Panc1 (cell line): ENCODE data around the gene TBCK. TPM values are rescaled to one million over a fixed set of nuclear protein-coding genes. Genes with fewer than 3 reads are reported as not detected.

ENCODE experiments used
- ATAC-seq: fragments of 200-7000 bp; cut with Tn5 transposase; 2 replicates; pipeline ENCODE4 v1.9.1; 2020; ENCODE audit warnings: mild to moderate bottlenecking, moderate library complexity
- BruUV-seq: library from RNA; stranded (reverse); fragments of 400-500 nt; replicated peaks from 2 replicates; lab custom pipeline; 2021; lab: Mats Ljungman, UMichigan
- CTCF ChIA-PET: fragments of 300-600 bp; sonication (Branson Sonifier 250); formaldehyde crosslinking; loops from one replicate; lab custom pipeline; 2022; ENCODE audit warnings: antibody characterized with exemption; lab: Charles Lee
- POLR2A ChIA-PET: fragments of 300-600 bp; sonication (Branson Sonifier 250); formaldehyde crosslinking; loops from one replicate; lab custom pipeline; 2022; ENCODE audit warnings: antibody characterized with exemption; lab: Charles Lee
- DNase-seq: peaks from one replicate; pipeline ENCODE4 v3.0.0-alpha.2; 2010; ENCODE audit warnings: low read depth, low spot score
- H3K27ac ChIP-seq: 2 replicates; pipeline ENCODE4 v1.5.1; 2011; ENCODE audit warnings: mild to moderate bottlenecking, low read length, inconsistent platforms
- H3K27me3 ChIP-seq: fragments of 200-500 bp; sonication (Bioruptor generic); 2 replicates; pipeline ENCODE4 v1.6.0; 2014; ENCODE audit warnings: low read length, inconsistent platforms; ENCODE audit not compliant: control insufficient read depth, insufficient read depth
- H3K36me3 ChIP-seq: fragments of 200-500 bp; sonication (Bioruptor generic); 2 replicates; pipeline ENCODE4 v1.5.1; 2014; ENCODE audit warnings: inconsistent platforms, mild to moderate bottlenecking, low read length, moderate library complexity; ENCODE audit not compliant: control insufficient read depth, insufficient read depth
- H3K4me1 ChIP-seq: 2 replicates; pipeline ENCODE4 v1.5.1; 2011; ENCODE audit warnings: inconsistent platforms, mild to moderate bottlenecking, low read length, moderate library complexity; ENCODE audit not compliant: control insufficient read depth, insufficient read depth
- H3K4me3 ChIP-seq, 2 experiments: 2 replicates each; pipeline ENCODE4 v1.5.1; 2011 to 2012; ENCODE audit warnings: low read depth in 2 of 2, low read length in 2 of 2, mild to moderate bottlenecking in 2 of 2, inconsistent platforms in 1 of 2, moderate library complexity in 1 of 2
- H3K9me3 ChIP-seq: fragments of 200-500 bp; sonication (Bioruptor generic); 2 replicates; pipeline ENCODE4 v1.5.1; 2014; ENCODE audit warnings: low read depth, mild to moderate bottlenecking, inconsistent platforms, low read length, moderate library complexity; ENCODE audit not compliant: control insufficient read depth, insufficient read depth
- POLR2AphosphoS5 ChIP-seq: IDR thresholded peaks from 2 replicates; pipeline ENCODE4 v1.6.1; 2012; ENCODE audit warnings: mild to moderate bottlenecking, low read depth, low read length, moderate library complexity
- SIN3A ChIP-seq: IDR thresholded peaks from 2 replicates; pipeline ENCODE4 v1.6.1; 2012; ENCODE audit warnings: low read depth, mild to moderate bottlenecking, low read length, moderate library complexity, borderline replicate concordance; ENCODE audit not compliant: insufficient read depth
- TCF7L2 ChIP-seq: IDR thresholded peaks from 2 replicates; pipeline ENCODE4 v1.6.1; 2011; ENCODE audit warnings: mild to moderate bottlenecking, low read depth, low read length, inconsistent platforms
- in situ Hi-C: cut with HindIII; loops from 2 replicates; pipeline ENCODE4 v1.10.0; 2016; ENCODE audit warnings: low sequenced_read_pairs, low pct_unique_long_range_greater_than_20kb
- intact Hi-C: fragments of 100-400 bp; cut with micrococcal nuclease; formaldehyde crosslinking; loops from one replicate; pipeline ENCODE4 v1.10.0; 2022; ENCODE audit not compliant: unreplicated experiment
- total RNA-seq: library from RNA; stranded (reverse); gene quantifications from one replicate; pipeline ENCODE4 v1.2.1, GENCODE V29; 2021; ENCODE audit not compliant: unreplicated experiment
- TF ChIP-seq, protein P1 (sequence below), 2 experiments: IDR thresholded peaks; 2 replicates each; pipeline ENCODE4 v1.6.1; 2011 to 2012; ENCODE audit warnings: low read depth in 2 of 2, control low read depth in 1 of 2, low read length in 1 of 2, mild to moderate bottlenecking in 1 of 2, moderate library complexity in 1 of 2; ENCODE audit not compliant: insufficient read depth in 1 of 2
- TF ChIP-seq, protein P2 (sequence below): fragments of 450-650 bp; IDR thresholded peaks from 2 replicates; pipeline ENCODE4 v1.5.1; 2017; ENCODE audit warnings: mild to moderate bottlenecking

The TBCK gene
- total RNA-seq, 1 experiment from 2014 or later = 15.1 TPM

DNA sequence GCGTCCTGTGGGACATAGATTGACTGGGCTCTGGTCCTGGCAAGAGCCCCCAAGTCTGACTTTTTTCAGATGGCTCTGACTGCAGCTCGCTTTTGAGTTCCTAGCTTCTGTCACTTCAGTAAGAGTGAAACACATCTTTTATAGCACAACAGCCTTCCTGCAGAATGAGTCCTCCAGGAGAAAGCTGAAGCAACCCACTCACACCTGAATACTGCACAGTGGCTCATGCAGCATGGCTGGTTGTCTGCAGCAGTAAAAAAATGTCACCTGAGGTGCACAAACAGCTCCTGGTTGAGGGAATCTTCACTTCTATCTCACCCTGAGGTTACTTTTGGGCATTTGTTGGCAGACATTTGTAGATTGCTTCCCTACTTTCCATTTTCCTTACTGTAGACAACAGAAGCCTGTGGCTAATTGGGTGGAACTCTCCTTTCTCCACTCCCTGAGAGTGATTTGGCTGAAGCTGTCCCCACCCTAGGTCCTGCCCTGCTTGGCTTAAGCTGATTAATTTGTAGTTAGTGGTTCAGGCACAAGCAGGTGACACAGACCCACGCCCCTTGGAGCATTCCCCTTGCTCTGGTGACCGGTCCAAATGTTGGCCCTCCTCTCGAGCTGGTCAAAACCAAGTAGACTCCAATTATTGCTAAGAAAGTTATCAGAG is 321.0 kb downstream of the TBCK start:
- intact Hi-C loops = no loop called here
- DNase-seq (no peak), ATAC-seq (no peak)
- in situ Hi-C loops = no loop called here
- TF ChIP-seq TCF7L2 = no peak
- TF ChIP-seq, protein P1, sequence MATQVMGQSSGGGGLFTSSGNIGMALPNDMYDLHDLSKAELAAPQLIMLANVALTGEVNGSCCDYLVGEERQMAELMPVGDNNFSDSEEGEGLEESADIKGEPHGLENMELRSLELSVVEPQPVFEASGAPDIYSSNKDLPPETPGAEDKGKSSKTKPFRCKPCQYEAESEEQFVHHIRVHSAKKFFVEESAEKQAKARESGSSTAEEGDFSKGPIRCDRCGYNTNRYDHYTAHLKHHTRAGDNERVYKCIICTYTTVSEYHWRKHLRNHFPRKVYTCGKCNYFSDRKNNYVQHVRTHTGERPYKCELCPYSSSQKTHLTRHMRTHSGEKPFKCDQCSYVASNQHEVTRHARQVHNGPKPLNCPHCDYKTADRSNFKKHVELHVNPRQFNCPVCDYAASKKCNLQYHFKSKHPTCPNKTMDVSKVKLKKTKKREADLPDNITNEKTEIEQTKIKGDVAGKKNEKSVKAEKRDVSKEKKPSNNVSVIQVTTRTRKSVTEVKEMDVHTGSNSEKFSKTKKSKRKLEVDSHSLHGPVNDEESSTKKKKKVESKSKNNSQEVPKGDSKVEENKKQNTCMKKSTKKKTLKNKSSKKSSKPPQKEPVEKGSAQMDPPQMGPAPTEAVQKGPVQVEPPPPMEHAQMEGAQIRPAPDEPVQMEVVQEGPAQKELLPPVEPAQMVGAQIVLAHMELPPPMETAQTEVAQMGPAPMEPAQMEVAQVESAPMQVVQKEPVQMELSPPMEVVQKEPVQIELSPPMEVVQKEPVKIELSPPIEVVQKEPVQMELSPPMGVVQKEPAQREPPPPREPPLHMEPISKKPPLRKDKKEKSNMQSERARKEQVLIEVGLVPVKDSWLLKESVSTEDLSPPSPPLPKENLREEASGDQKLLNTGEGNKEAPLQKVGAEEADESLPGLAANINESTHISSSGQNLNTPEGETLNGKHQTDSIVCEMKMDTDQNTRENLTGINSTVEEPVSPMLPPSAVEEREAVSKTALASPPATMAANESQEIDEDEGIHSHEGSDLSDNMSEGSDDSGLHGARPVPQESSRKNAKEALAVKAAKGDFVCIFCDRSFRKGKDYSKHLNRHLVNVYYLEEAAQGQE (IDR thresholded peaks at IDR 0.05; ENCODE audit: insufficient read depth in 1 of 2, low read depth in 2 of 2, low read length in 1 of 2) = no peak
- TF ChIP-seq SIN3A = no peak
- TF ChIP-seq, protein P2, sequence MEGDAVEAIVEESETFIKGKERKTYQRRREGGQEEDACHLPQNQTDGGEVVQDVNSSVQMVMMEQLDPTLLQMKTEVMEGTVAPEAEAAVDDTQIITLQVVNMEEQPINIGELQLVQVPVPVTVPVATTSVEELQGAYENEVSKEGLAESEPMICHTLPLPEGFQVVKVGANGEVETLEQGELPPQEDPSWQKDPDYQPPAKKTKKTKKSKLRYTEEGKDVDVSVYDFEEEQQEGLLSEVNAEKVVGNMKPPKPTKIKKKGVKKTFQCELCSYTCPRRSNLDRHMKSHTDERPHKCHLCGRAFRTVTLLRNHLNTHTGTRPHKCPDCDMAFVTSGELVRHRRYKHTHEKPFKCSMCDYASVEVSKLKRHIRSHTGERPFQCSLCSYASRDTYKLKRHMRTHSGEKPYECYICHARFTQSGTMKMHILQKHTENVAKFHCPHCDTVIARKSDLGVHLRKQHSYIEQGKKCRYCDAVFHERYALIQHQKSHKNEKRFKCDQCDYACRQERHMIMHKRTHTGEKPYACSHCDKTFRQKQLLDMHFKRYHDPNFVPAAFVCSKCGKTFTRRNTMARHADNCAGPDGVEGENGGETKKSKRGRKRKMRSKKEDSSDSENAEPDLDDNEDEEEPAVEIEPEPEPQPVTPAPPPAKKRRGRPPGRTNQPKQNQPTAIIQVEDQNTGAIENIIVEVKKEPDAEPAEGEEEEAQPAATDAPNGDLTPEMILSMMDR = no peak
- no peak for TF ChIP-seq POLR2AphosphoS5
- Histone ChIP-seq H3K27ac (no peak overlapping the region), H3K4me1 (no peaks in the 10 kb centered on the region), H3K36me3 (no peaks in the 10 kb centered on the region), H3K9me3 (no peaks in the 10 kb centered on the region), H3K27me3 (no peaks in the 10 kb centered on the region; the same call in 1 of the 2 replicates), H3K4me3 (no peak overlapping the region)
- ChIA-PET CTCF (no interaction called here), POLR2A (no interaction called here)
- no TSS peak for BruUV-seq

DNA sequence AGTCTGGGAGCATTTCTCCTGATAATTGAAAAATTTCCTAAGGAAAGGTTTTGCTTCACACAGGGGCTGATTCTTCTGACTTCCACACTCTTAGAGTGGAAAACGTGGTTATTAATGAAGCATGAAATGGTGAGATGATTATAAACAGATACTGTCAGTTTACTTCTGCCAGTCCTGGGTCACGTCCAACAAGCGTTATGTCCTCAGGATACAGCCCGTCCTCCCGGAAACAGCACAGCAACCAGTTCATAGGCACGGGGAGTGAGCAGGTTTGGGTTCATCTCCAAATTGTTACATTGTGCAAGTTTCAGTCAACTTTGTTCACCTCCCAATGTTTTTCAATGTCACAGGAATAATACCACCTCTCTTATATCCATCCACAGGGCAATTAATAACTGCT is 321.9 kb downstream of the TBCK start:
- BruUV-seq = no TSS peak
- TF ChIP-seq SIN3A = no peak
- no peak for TF ChIP-seq TCF7L2
- TF ChIP-seq, protein P1 (IDR thresholded peaks at IDR 0.05; ENCODE audit: insufficient read depth in 1 of 2, low read depth in 2 of 2, low read length in 1 of 2) = no peak
- TF ChIP-seq POLR2AphosphoS5 = no peak
- TF ChIP-seq, protein P2 = no peak
- Histone ChIP-seq H3K4me3 (no peak overlapping the region), H3K27ac (no peak overlapping the region), H3K9me3 (no peaks in the 10 kb centered on the region), H3K36me3 (no peaks in the 10 kb centered on the region), H3K4me1 (no peaks in the 10 kb centered on the region), H3K27me3 (no peaks in the 10 kb centered on the region; the same call in 1 of the 2 replicates)
- DNase-seq (no peak), ATAC-seq (no peak)
- intact Hi-C loops = no loop called here
- CTCF ChIA-PET = no interaction called here
- in situ Hi-C loops = no loop called here
- POLR2A ChIA-PET = no interaction called here
